Ishikawa (cell line): ENCODE measurements around the gene RADIL.

Experiments
- CEBPB ChIP-seq: IDR thresholded peaks from 2 replicates; pipeline ENCODE4 v1.6.1; 2012
- CREB1 ChIP-seq: IDR thresholded peaks from 2 replicates; pipeline ENCODE4 v1.6.1; 2012; ENCODE audit warnings: low read depth
- EGR1 ChIP-seq: IDR thresholded peaks from 2 replicates; pipeline ENCODE4 v1.6.1; 2012
- EP300 ChIP-seq: IDR thresholded peaks from 2 replicates; pipeline ENCODE4 v1.6.1; 2012; ENCODE audit warnings: borderline replicate concordance
- FOXM1 ChIP-seq: IDR thresholded peaks from 2 replicates; pipeline ENCODE4 v1.6.1; 2012; ENCODE audit warnings: low read depth, borderline replicate concordance
- NFIC ChIP-seq: IDR thresholded peaks from 2 replicates; pipeline ENCODE4 v1.6.1; 2012
- RAD21 ChIP-seq: IDR thresholded peaks from 2 replicates; pipeline ENCODE4 v1.6.1; 2012; ENCODE audit warnings: low read depth
- TAF1 ChIP-seq: IDR thresholded peaks from 2 replicates; pipeline ENCODE4 v1.6.1; 2012; ENCODE audit warnings: low read depth, mild to moderate bottlenecking
- TCF12 ChIP-seq: IDR thresholded peaks from 2 replicates; pipeline ENCODE4 v1.6.1; 2012; ENCODE audit warnings: low read depth
- TEAD4 ChIP-seq: IDR thresholded peaks from 2 replicates; pipeline ENCODE4 v1.6.1; 2012
- YY1 ChIP-seq: IDR thresholded peaks from 2 replicates; pipeline ENCODE4 v1.6.1; 2012; ENCODE audit warnings: low read depth
- ZBTB7A ChIP-seq: IDR thresholded peaks from 2 replicates; pipeline ENCODE4 v1.6.1; 2012; ENCODE audit warnings: low read depth
- TF ChIP-seq, protein P1 (sequence below): IDR thresholded peaks from 2 replicates; pipeline ENCODE4 v1.6.1; 2012
- TF ChIP-seq, protein P2 (sequence below): IDR thresholded peaks from 2 replicates; pipeline ENCODE4 v1.6.1; 2012; ENCODE audit warnings: low read depth, mild to moderate bottlenecking
- TF ChIP-seq, protein P3 (sequence below): IDR thresholded peaks from 2 replicates; pipeline ENCODE4 v1.6.1; 2012

Gene RADIL

DNA sequence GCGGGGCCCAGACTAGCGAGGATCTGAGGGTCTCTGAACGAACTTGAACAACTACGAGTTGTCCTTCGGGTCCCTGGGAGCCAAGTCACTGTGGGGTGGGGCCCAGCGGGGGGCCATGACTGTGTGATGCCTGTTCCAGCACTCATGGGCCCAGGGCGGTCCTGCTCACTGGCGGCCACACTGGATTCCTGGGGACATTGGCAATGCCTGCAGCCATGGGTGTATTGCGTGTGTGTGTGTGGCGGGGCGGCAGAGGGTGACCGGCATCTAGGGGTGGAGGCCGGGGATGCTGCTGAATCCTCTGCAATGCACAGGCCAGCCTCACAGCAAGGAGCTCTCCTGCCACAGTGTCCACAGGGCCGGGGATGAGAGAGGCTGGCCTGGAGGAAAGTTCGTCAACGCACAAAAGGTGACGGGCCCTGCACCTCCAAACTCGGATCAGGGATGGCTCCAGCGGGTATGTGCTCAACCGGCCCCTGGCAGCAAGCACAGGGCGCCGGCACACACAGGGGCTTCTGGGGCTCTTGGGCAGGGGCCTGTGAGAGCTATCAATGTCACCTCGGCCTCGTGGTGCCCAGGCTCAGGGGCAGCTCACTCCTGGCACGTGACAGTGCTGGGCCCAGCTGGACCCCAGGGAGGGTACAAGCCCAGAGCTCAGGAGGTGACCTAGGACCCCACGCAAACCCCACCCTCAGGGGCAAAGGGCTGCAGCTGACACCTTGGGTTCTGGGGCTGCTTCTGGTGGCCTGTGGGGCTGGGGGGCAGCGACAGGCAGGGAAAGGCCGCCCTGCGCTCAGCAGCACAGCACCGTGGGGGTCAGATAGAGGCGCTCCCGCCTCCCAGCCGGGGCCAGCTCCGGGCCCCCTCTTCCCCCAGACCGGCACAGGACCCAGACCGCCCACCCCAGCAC lies 49.6 kb downstream of the RADIL start:
- no peak for TF ChIP-seq EP300
- TF ChIP-seq TAF1: no peak
- TF ChIP-seq YY1: no peak
- TF ChIP-seq CEBPB: no peak
- TF ChIP-seq, protein P1, sequence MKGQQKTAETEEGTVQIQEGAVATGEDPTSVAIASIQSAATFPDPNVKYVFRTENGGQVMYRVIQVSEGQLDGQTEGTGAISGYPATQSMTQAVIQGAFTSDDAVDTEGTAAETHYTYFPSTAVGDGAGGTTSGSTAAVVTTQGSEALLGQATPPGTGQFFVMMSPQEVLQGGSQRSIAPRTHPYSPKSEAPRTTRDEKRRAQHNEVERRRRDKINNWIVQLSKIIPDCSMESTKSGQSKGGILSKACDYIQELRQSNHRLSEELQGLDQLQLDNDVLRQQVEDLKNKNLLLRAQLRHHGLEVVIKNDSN: no peak
- TF ChIP-seq CREB1: no peak
- no peak for TF ChIP-seq TCF12
- TF ChIP-seq, protein P2, sequence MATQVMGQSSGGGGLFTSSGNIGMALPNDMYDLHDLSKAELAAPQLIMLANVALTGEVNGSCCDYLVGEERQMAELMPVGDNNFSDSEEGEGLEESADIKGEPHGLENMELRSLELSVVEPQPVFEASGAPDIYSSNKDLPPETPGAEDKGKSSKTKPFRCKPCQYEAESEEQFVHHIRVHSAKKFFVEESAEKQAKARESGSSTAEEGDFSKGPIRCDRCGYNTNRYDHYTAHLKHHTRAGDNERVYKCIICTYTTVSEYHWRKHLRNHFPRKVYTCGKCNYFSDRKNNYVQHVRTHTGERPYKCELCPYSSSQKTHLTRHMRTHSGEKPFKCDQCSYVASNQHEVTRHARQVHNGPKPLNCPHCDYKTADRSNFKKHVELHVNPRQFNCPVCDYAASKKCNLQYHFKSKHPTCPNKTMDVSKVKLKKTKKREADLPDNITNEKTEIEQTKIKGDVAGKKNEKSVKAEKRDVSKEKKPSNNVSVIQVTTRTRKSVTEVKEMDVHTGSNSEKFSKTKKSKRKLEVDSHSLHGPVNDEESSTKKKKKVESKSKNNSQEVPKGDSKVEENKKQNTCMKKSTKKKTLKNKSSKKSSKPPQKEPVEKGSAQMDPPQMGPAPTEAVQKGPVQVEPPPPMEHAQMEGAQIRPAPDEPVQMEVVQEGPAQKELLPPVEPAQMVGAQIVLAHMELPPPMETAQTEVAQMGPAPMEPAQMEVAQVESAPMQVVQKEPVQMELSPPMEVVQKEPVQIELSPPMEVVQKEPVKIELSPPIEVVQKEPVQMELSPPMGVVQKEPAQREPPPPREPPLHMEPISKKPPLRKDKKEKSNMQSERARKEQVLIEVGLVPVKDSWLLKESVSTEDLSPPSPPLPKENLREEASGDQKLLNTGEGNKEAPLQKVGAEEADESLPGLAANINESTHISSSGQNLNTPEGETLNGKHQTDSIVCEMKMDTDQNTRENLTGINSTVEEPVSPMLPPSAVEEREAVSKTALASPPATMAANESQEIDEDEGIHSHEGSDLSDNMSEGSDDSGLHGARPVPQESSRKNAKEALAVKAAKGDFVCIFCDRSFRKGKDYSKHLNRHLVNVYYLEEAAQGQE: no peak
- no peak for TF ChIP-seq RAD21
- no peak for TF ChIP-seq NFIC
- TF ChIP-seq, protein P3, sequence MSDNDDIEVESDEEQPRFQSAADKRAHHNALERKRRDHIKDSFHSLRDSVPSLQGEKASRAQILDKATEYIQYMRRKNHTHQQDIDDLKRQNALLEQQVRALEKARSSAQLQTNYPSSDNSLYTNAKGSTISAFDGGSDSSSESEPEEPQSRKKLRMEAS: no peak
- no peak for TF ChIP-seq TEAD4
- TF ChIP-seq EGR1: no peak
- TF ChIP-seq ZBTB7A: no peak
- no peak for TF ChIP-seq FOXM1

DNA sequence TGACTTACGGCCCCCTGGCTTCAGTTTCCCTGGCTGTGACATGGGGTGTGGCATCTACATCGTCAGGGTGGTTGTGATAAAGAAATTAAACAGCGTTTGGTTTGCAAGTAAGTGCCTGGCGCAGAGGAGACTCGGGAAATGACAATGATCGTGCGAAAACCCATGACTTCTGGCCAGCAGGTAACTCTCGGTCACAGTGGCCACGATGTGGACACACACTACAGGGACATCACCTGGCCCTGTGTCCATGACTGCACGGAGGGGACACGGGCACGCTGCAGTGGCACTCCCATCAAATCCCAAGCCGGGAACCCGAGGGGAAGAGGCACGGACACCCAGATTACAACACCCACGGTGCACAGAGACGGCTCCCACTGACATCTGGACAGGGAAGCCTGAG lies 50.3 kb downstream of the RADIL start:
- no peak for TF ChIP-seq EP300
- no peak for TF ChIP-seq ZBTB7A
- no peak for TF ChIP-seq CEBPB
- TF ChIP-seq RAD21: no peak
- TF ChIP-seq YY1: no peak
- TF ChIP-seq CREB1: no peak
- no peak for TF ChIP-seq FOXM1
- TF ChIP-seq, protein P3: no peak
- TF ChIP-seq TAF1: no peak

DNA sequence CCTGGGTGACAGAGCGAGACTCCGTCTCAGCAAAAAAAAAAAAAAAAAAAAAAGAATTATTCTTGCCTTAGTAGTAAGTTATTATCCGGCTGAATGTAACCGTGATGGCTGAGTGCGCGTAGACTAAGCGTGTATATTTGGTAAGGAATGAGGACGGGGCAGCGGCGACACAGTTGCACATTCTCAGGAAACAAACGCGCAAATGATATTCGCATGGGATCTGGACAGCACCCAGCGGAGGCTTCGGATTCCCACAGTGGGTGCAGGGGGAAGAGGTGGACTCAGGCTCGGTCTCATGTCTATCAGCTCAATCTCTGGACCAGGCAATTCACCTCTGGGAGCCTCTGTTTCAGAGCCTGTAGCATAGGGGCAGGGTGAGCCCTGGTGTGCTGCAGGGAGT lies 50.8 kb downstream of the RADIL start:
- TF ChIP-seq FOXM1 (no peak), CEBPB (no peak), CREB1 (no peak), NFIC (no peak), ZBTB7A (no peak), TAF1 (no peak), TEAD4 (no peak), EP300 (no peak), EGR1 (no peak), YY1 (no peak), RAD21 (no peak), TCF12 (no peak)
- TF ChIP-seq, protein P2: no peak
- TF ChIP-seq, protein P1: no peak
- TF ChIP-seq, protein P3: no peak

DNA sequence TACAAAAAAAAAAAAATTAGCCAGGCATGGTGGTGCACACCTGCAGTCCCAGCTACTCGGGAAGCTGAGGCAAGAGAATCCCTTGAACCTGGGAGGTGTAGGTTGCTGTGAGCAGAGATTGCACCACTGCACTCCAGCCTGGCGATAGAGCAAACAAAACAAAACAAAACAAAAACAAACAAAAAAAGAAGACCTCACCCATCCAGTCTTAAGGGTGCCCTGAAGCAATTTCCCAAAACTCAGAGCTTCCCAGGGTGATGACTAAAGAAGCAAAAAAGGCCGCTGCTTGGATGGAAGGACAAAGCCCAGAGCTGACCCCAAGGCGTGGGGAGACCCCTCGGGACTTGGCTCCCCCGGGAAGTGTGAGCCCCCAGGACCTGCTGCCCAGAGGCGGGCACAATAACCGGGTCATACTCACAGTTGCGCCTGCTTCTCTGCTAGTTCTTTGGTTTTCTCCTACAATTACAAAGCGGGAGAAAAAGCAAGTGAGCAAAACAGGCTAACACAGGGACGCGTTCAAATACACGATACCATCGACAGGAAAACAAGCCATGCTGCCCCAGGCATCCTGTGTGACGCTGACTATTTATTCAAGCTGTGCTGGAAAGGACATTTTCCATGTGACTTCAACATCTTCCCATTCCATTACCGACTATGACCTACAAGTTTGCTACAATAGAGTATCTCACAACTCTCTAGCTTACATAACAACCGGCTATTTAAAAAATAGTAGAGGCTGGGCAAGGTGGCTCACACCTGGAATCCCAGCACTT lies 51.6 kb downstream of the RADIL start:
- TF ChIP-seq CEBPB (no peak), TEAD4 (no peak), EP300 (no peak)
- TF ChIP-seq, protein P1: no peak
